ENCODE data around the gene DDRGK1.
A peak's percentile ranks its signal among the peaks of the same experiment; 100 is the strongest.
"Not testable (repeated sequence)": the region's sequence is repeated elsewhere in the genome, so short reads cannot be mapped to it uniquely, and the experiment has no call there.

The DDRGK1 gene

DNA sequence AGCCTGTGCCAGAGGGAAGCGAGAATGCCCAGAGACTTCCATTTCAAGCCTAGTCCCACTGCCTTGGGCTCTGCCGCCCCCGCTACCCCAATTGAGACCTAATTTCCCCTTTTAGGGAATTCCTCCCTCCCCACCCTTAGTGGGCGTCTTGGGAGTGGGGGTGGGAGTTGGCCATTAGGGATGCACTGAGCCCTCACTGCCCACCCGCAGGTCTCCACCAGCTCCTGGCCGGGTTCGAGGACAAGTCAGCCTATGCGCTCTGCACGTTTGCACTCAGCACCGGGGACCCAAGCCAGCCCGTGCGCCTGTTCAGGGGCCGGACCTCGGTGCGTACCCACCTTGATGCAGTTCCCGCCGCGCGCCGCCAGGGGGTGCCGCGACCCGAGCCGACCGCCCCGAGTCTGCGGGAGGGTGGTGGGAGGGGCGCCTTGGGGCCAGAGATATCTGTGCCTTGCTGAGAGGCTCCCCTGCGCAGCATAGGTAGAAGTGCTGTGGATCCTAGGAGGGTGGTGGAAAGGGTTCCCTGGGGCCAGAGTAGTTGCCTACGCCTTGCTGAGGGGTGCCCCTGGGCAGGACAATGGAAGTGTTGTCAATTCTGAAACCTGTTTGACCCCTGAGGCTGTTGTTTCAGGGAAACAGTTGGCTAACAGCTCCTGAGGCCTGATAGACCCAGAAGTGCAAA is 14.0 kb upstream of the DDRGK1 start:
- DNase-seq (ENCODE audit: low read depth), result no peak
- H3K4me3 ChIP-seq (replicated peaks; ENCODE audit: low read depth, low read length), result no peak overlapping the region
- TF ChIP-seq, protein P1, sequence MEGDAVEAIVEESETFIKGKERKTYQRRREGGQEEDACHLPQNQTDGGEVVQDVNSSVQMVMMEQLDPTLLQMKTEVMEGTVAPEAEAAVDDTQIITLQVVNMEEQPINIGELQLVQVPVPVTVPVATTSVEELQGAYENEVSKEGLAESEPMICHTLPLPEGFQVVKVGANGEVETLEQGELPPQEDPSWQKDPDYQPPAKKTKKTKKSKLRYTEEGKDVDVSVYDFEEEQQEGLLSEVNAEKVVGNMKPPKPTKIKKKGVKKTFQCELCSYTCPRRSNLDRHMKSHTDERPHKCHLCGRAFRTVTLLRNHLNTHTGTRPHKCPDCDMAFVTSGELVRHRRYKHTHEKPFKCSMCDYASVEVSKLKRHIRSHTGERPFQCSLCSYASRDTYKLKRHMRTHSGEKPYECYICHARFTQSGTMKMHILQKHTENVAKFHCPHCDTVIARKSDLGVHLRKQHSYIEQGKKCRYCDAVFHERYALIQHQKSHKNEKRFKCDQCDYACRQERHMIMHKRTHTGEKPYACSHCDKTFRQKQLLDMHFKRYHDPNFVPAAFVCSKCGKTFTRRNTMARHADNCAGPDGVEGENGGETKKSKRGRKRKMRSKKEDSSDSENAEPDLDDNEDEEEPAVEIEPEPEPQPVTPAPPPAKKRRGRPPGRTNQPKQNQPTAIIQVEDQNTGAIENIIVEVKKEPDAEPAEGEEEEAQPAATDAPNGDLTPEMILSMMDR (IDR thresholded peaks at IDR 0.05; ENCODE audit: low read length, missing control alignments), result peak; percentile 58

DNA sequence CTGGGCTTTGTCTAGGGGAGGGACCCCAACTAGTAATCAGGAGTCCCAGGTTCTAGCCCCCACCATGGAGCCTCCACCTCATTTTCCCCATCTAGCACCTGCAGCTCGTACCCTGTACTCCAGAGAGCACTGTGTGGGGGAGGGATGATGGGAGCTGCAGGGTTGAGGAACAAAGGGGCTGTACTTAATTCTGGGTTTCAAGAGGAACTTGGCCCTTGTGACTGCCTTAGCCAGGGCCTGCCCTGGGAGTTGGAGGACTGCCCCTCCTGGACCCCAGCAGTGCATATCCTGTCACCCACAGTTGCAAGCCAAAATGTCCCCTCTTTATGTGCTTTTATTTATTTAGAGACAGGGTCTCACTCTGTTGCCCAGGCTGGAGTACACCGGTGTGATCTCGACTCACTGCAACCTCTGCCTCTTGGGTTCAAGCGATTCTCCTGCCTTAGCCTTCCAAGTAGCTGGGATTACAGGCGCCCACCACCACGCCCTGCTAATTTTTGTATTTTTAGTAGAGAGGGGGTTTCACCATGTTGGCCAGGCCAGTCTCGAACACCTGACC is 11.0 kb upstream of the DDRGK1 start:
- not testable (repeated sequence) for H3K4me3 ChIP-seq (replicated peaks; ENCODE audit: low read depth, low read length); DNase-seq (ENCODE audit: low read depth)

DNA sequence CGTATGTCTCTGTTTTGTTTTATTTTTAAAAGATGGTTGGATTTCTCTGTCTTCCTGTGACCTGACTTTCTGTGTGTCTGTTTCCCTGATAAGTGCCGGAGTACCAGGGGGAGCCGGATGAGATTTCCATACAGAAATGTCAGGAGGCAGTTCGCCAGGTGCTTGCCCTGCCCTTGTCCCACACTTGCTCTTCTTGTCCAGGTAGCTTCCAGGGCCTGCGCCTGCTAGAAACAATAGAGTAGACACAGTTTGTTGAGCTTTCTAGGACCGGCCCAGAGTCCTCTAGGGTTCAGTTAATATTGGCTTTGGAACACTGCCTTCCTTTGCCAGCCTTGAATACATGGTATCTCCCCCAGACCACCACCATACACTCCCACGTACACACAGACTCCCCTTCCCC is 8.7 kb upstream of the DDRGK1 start:
- no peak for DNase-seq (ENCODE audit: low read depth)
- H3K4me3 ChIP-seq (replicated peaks; ENCODE audit: low read depth, low read length), result no peak overlapping the region
- TF ChIP-seq, protein P1 (IDR thresholded peaks at IDR 0.05; ENCODE audit: low read length, missing control alignments), result no peak

DNA sequence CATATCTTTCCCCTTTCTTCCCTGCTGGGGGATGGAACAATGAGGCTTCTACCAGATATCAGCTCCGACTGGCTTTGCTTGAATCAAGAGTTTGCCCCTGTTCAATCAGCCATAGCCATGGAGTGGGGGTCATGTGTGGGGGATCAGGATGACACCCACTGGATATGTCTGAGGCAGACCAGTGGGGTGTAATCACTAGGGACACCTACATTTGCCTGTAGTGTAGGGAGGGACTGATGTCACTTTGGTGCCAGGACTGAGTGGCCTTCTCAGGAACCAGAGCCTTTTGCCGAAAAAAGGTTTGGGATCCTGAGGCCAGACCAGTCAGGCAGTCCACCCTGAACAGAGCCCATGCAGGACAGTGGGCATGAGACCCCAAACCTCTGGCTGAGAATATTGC is 5.9 kb upstream of the DDRGK1 start:
- TF ChIP-seq, protein P1 (IDR thresholded peaks at IDR 0.05; ENCODE audit: low read length, missing control alignments), result no peak
- H3K4me3 ChIP-seq (replicated peaks; ENCODE audit: low read depth, low read length), result peak overlapping the region; percentile 78
- no peak for DNase-seq (ENCODE audit: low read depth)

DNA sequence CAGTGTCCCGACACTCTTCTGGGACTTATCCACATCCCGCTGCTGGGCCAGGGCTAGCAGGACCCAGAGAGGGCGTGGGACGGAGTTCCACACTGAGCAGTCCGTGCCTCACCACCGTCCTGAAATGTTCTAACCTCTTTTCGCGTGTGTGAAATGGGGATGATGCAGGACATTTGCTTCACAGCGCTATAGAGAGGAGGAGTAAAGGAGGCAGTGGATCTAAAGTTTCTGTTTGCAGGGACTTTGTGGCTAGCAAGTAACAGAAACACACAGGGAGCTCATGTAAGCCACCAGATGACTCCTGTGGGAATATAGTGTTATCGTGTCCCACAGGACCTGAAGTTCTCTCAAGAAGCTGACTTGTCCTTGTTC is 5.5 kb upstream of the DDRGK1 start:
- peak overlapping the region; percentile 78 for H3K4me3 ChIP-seq (replicated peaks; ENCODE audit: low read depth, low read length)
- TF ChIP-seq, protein P1 (IDR thresholded peaks at IDR 0.05; ENCODE audit: low read length, missing control alignments), result no peak

DNA sequence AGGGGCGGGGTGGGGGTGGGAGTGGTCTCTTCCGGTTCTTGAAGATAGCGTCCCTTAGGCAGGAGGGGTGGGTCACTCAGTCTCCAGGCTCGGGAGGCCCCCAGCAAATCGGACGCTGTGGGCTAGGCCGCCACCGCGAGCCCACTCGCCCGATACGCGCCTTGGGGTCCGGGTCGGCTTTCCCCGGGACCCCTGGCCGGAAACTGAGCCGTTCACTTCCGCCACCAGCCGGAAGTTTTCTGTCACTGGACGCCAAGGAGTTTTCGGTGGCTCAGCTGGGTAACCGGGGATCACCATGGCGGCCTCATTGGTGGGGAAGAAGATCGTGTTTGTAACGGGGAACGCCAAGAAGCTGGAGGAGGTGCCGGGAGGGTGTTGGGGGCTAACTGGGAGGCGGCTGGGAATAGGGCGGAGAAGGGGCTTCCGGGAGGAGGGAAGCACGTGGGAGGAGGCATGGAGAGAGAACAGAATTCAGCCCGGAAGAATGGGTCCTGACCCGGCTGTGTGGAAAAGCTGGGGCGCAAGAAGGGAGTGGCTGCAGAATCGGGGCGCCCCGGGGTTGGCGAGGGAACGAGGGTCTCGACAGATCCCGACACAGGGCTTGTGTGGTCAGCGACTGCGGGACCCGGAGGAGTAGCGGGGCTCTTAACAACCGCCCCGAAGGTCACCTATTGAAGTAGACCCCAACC is 4.9 kb upstream of the DDRGK1 start, which contains the start of gene ITPA:
TSS of gene ITPA (plus strand) at position 242 of the 689 bp plus-strand sequence. CDS start at position 296, 54 bp downstream.
- peak; percentile 42 for DNase-seq (ENCODE audit: low read depth)
- H3K4me3 ChIP-seq (replicated peaks; ENCODE audit: low read depth, low read length), result peak within 1 kb of the TSS; percentile 78
- TF ChIP-seq, protein P1 (IDR thresholded peaks at IDR 0.05; ENCODE audit: low read length, missing control alignments), result no peak

More for the DNA sequence above, 5.5 kb upstream of the DDRGK1 start:
- DNase-seq (ENCODE audit: low read depth), result no peak

DNA sequence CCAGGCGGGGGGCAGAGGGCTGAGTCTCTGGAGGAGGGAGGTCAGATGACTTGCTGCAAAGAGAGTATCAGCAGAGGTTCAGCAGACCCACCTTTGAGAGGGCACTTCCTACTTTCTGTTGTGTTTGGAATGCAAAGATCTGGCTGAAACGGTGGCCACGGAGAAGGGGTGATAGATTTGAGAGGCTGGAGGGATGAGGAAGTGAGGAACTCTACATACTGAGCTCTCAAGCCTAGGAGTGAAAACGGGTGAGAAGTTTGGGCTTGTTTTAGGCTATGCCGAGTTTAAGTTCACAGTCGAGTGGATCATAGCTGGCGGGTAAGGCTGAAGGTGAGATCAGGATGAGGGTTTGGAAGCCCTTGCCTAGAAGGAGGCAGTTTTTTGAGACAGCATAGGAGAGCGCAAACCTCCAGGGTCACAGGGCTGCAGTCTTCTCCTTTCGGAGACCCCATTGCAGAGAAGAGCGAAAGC is 4.3 kb upstream of the DDRGK1 start:
- H3K4me3 ChIP-seq (replicated peaks; ENCODE audit: low read depth, low read length), result peak overlapping the region; percentile 78
- TF ChIP-seq, protein P1 (IDR thresholded peaks at IDR 0.05; ENCODE audit: low read length, missing control alignments), result no peak
- DNase-seq (ENCODE audit: low read depth), result no peak
